T-cell (primary cell): Measurements from ENCODE around the gene GOLGA2. TPM values are rescaled to one million over a fixed set of nuclear protein-coding genes. Genes with fewer than 3 reads are reported as not detected.

ENCODE experiments used
- ATAC-seq, 4 experiments: fragments of 200-7000 bp in 3 of 4; fragments of 150-1000 bp in 1 of 4; cut with Tn5 transposase; replicated peaks in 1 of 4; 1 replicate in 3 of 4; 2 replicates in 1 of 4; pipeline ENCODE4 v1.10.0; 2021; ENCODE audit warnings: moderate library complexity in 3 of 4, mild to moderate bottlenecking in 2 of 4, moderate number of reproducible peaks in 1 of 4
- CTCF ChIA-PET, 2 donors: fragments of 300-600 bp; sonication (Branson Sonifier 250); formaldehyde crosslinking; loops; one replicate each; lab custom pipeline; 2022; ENCODE audit warnings: antibody characterized with exemption in 2 of 2; lab: Charles Lee
- POLR2A ChIA-PET, 2 donors: fragments of 300-600 bp; sonication (Branson Sonifier 250); formaldehyde crosslinking; loops; one replicate each; lab custom pipeline; 2022; ENCODE audit warnings: antibody characterized with exemption in 2 of 2; lab: Charles Lee
- DNase-seq, 35 experiments: peaks; one replicate each; pipeline versions ENCODE4 v3.0.0 to v3.0.0-alpha.2; 2013 to 2023
- H3K27ac ChIP-seq: one replicate; pipeline ENCODE4 v1.5.1; 2013; ENCODE audit warnings: low read length
- H3K27me3 ChIP-seq, 2 experiments: replicated peaks in 1 of 2; 1 replicate in 1 of 2; 2 replicates in 1 of 2; pipeline versions ENCODE4 v1.6.1 to v1.7.0; 2013; ENCODE audit warnings: low read length in 1 of 2, mixed read lengths in 1 of 2; ENCODE audit not compliant: control insufficient read depth in 2 of 2, insufficient read depth in 2 of 2; ENCODE audit errors: extremely low read depth in 1 of 2
- H3K36me3 ChIP-seq, 2 donors: 1 replicate in 1 of 2; 2 replicates in 1 of 2; pipeline versions ENCODE4 v1.6.1 to v1.7.0; 2013; ENCODE audit warnings: low read length in 1 of 2; ENCODE audit not compliant: control insufficient read depth in 2 of 2, insufficient read depth in 1 of 2; ENCODE audit errors: extremely low read depth in 1 of 2
- H3K4me1 ChIP-seq, 2 experiments: 1 replicate in 1 of 2; 2 replicates in 1 of 2; pipeline versions ENCODE4 v1.6.1 to v1.7.0; 2013; ENCODE audit warnings: low read length in 2 of 2, mixed read lengths in 1 of 2; ENCODE audit not compliant: insufficient read depth in 2 of 2, control insufficient read depth in 1 of 2; ENCODE audit errors: extremely low read depth in 1 of 2
- H3K4me3 ChIP-seq, 2 donors: 1 replicate in 1 of 2; 2 replicates in 1 of 2; pipeline versions ENCODE4 v1.5.1 to v1.7.0; 2013; ENCODE audit warnings: mild to moderate bottlenecking in 2 of 2, low read length in 1 of 2, moderate library complexity in 1 of 2; ENCODE audit not compliant: control insufficient read depth in 1 of 2; ENCODE audit errors: extremely low read depth in 1 of 2
- H3K9me3 ChIP-seq: 2 replicates; pipeline ENCODE4 v1.7.0; 2013
- H3K27ac Mint-ChIP-seq, 2 donors: one replicate each; pipeline ENCODE4 v1.8.0; 2020 to 2021; ENCODE audit warnings: mild to moderate bottlenecking in 2 of 2, mixed read lengths in 2 of 2
- H3K27me3 Mint-ChIP-seq, 2 donors: one replicate each; pipeline ENCODE4 v1.8.0; 2021 to 2022; ENCODE audit warnings: mixed read lengths in 2 of 2
- H3K36me3 Mint-ChIP-seq: one replicate; pipeline ENCODE4 v1.8.0; 2021; ENCODE audit warnings: mixed read lengths
- H3K4me1 Mint-ChIP-seq, 3 donors: one replicate each; pipeline ENCODE4 v1.8.0; 2020 to 2022; ENCODE audit warnings: mixed read lengths in 3 of 3, mild to moderate bottlenecking in 1 of 3
- H3K4me3 Mint-ChIP-seq, 3 donors: one replicate each; pipeline ENCODE4 v1.8.0; 2020 to 2022; ENCODE audit warnings: mild to moderate bottlenecking in 3 of 3, mixed read lengths in 3 of 3, moderate library complexity in 3 of 3
- H3K9me3 Mint-ChIP-seq, 3 donors: one replicate each; pipeline ENCODE4 v1.8.0; 2020 to 2022; ENCODE audit warnings: mixed read lengths in 3 of 3
- WGBS: methylation state at CpG from one replicate; pipeline ENCODE4 v1.1.5; 2013; ENCODE audit warnings: missing lambda C conversion rate; ENCODE audit not compliant: insufficient coverage; 5-methylcytosine and 5-hydroxymethylcytosine counted together
- total RNA-seq, 35 experiments: library from RNA in 6 of 35; stranded (reverse) in 6 of 35; fragments of 120-200 nt in 1 of 35; gene quantifications; one replicate each; pipeline versions ENCODE4 v1.2.1 to v1.2.4 and lab custom pipeline; 2013 to 2026

GOLGA2 gene
- total RNA-seq, 5 donors from 2014 or later (not counting 1 experiment from before 2014, with no cell fraction given): 49.6 to 71.3 (median 60.5) TPM

DNA sequence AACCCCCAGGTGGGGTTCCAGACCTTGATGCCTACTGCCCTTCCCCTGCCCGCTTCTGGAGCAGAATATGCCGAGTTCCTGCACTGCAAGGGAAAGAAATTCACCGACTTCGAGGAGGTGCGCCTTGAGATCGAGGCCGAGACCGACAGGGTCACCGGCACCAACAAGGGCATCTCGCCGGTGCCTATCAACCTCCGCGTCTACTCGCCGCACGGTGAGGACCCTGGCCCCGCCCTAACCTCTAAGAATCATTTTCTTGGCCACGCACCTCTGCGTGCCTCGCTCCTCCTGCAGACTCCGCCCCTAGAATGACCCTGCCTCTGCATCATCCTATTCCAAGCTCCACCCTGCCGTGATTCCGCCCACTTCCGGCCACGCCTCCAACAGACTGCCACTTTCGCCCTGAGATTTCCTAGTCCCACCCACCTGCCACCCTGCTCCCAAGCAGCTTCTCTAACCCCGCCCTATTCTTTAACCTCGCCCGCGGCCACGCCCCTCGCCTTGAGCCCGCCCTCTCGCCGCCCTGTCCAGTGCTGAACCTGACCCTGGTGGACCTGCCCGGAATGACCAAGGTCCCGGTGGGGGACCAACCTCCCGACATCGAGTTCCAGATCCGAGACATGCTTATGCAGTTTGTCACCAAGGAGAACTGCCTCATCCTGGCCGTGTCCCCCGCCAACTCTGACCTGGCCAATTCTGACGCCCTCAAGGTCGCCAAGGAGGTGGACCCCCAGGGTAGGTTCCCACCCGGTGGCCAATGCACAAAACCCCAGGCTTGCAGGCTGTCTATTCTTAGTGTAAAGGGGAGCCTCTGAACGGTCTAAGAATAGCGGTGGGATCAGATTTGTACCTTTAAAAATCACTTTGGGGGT lies 57.1 kb downstream of the GOLGA2 start:
- H3K27ac ChIP-seq: no peak overlapping the region

DNA sequence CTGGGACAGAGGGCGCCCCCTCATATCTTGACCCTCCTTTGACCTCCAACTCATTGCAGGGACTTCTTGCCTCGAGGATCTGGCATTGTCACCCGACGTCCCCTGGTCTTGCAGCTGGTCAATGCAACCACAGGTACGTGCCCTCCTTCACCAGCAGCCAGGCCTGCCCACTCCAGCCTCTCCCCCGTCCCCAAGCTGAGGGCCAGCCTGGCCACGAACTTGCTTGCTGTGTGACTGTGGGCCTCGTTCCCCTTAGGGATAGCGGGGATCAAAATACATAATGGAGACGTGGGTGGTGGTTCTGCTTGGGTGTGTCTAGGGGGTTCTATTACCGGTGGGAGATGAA lies 57.7 kb downstream of the GOLGA2 start:
- Histone ChIP-seq H3K27ac (no peak overlapping the region), H3K36me3 (no peaks in the 10 kb centered on the region), H3K4me3 (peak overlapping the region; percentile 41 to 46), H3K27me3 (peaks cover 0 to 23% of the 10 kb centered on the region in 2 experiments), H3K9me3 (no peaks in the 10 kb centered on the region), H3K4me1 (peaks cover 0 to 18% of the 10 kb centered on the region in 2 experiments)
- Mint-ChIP-seq H3K4me1 (peaks cover 13 to 17% (median 14%) of the 10 kb centered on the region in 3 donors), H3K36me3 (no peaks in the 10 kb centered on the region), H3K27me3 (peaks cover 0 to 6% of the 10 kb centered on the region in 2 donors), H3K4me3 (peak overlapping the region; percentile 78 to 83 (median 79)), H3K27ac (peak overlapping the region; percentile 23 to 81), H3K9me3 (no peaks in the 10 kb centered on the region)
- ChIA-PET POLR2A (interaction anchor here in 1 of 2 donors (0.6 kb wide), 1 partner anchor 59 kb away, joined by 3 read pairs; no protein-coding TSS in a partner anchor), CTCF (interaction anchor here in 1 of 2 donors (1.0 kb wide), 1 partner anchor 32 kb away, joined by 5 read pairs; no protein-coding TSS in a partner anchor)
- no peak for DNase-seq
- 93% methylated on average over 3 of the region's 11 CpGs for WGBS
- ATAC-seq: no peak

More for the DNA sequence above, 57.1 kb downstream of the GOLGA2 start:
- no peaks in the 10 kb centered on the region for H3K9me3 Mint-ChIP-seq
- peaks cover 0 to 21% of the 10 kb centered on the region in 2 experiments for H3K27me3 ChIP-seq
- WGBS: 26% methylated on average over 43 of the region's 47 CpGs
- ChIA-PET POLR2A (interaction anchor here in 1 of 2 donors (0.6 kb wide), 1 partner anchor 59 kb away, joined by 3 read pairs; no protein-coding TSS in a partner anchor), CTCF (interaction anchor here in 1 of 2 donors (0.6 to 1.0 kb wide), 2 partner anchors 32 to 143 kb away, joined by 3 to 5 read pairs; no protein-coding TSS in a partner anchor)
- H3K4me1 ChIP-seq: peaks cover 0 to 18% of the 10 kb centered on the region in 2 experiments
- H3K36me3 Mint-ChIP-seq: no peaks in the 10 kb centered on the region
- H3K36me3 ChIP-seq: no peaks in the 10 kb centered on the region
- peaks cover 0 to 4% of the 10 kb centered on the region in 2 donors for H3K27me3 Mint-ChIP-seq
- no peaks in the 10 kb centered on the region for H3K9me3 ChIP-seq
- peak; percentile 94 to 97 (median 96) for ATAC-seq
- peak overlapping the region; percentile 78 to 83 (median 79) for H3K4me3 Mint-ChIP-seq
- peak; percentile 77 to 93 (median 86) for DNase-seq
- H3K4me1 Mint-ChIP-seq: peaks cover 13 to 17% (median 14%) of the 10 kb centered on the region in 3 donors
- peak overlapping the region; percentile 23 to 81 for H3K27ac Mint-ChIP-seq
- H3K4me3 ChIP-seq: peak overlapping the region; percentile 41 to 46

DNA sequence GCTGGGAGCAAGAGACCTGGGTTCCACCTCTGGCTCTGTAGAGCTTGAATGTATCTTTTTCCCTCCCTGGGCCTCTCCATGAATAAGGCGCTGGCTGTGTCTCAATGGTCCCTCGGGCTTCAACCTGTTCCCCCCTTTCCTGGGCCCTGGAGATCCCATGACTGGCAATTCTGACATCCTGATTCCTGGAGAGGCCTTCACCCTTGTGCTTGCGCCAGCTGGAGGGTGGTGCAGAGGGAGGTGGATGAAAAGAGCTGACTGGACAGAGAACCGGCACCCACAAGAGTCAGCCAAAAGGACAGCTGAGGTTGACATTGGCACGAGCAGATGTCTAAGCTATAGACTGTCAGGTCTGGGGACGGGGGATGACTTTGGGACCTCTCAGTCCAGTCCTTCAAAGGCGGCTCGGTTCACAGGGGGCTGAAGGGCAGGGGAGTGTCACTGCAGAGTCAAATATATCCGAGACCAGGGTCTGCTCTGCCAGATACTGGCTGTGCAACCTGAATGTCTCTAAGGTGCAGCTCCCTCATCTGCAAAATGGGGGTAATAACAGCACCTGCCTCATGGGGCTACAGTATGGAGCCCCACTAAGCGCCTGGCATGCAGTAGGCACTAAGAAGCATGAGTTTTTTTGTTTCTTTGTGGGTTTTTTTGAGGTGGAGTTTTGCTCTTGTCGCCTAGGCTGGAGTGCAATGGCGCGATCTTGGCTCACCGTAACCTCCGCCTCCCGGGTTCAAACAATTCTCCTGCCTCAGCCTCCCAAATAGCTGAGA lies 58.8 kb downstream of the GOLGA2 start:
- H3K9me3 ChIP-seq: no peaks in the 10 kb centered on the region
- CTCF ChIA-PET: interaction anchor here in 1 of 2 donors (0.5 kb wide), 1 partner anchor 487 kb away, joined by 10 read pairs; no protein-coding TSS in a partner anchor
- POLR2A ChIA-PET: interaction anchor here in 1 of 2 donors (1.1 kb wide), 1 partner anchor 10 kb away, joined by 3 read pairs; no protein-coding TSS in a partner anchor
- peaks cover 13 to 17% (median 14%) of the 10 kb centered on the region in 3 donors for H3K4me1 Mint-ChIP-seq
- no peaks in the 10 kb centered on the region for H3K36me3 ChIP-seq
- peaks cover 0 to 21% of the 10 kb centered on the region in 2 experiments for H3K27me3 ChIP-seq
- 93% methylated on average over 9 of the region's 16 CpGs for WGBS
- DNase-seq: no peak
- no peaks in the 10 kb centered on the region for H3K36me3 Mint-ChIP-seq
- H3K4me1 ChIP-seq: peaks cover 0 to 18% of the 10 kb centered on the region in 2 experiments
- H3K27me3 Mint-ChIP-seq: peaks cover 0 to 12% of the 10 kb centered on the region in 2 donors
- H3K4me3 Mint-ChIP-seq: peak overlapping the region in 1 of 3 donors; percentile 4
- H3K4me3 ChIP-seq: no peak overlapping the region
- H3K9me3 Mint-ChIP-seq: no peaks in the 10 kb centered on the region
- no peak overlapping the region for H3K27ac Mint-ChIP-seq
- ATAC-seq: no peak
- H3K27ac ChIP-seq: no peak overlapping the region

- 92% methylated on average over 5 of the region's 10 CpGs for WGBS
- POLR2A ChIA-PET: no interaction called here
- CTCF ChIA-PET: interaction anchor here in 1 of 2 donors (0.5 to 1.1 kb wide), 2 partner anchors 9 to 1910 kb away, joined by 3 to 5 read pairs; no protein-coding TSS in a partner anchor
- Mint-ChIP-seq H3K27ac (no peak overlapping the region), H3K4me1 (peaks cover 13 to 14% (median 13%) of the 10 kb centered on the region in 3 donors), H3K27me3 (peaks cover 0 to 22% of the 10 kb centered on the region in 2 donors), H3K4me3 (no peak overlapping the region), H3K36me3 (no peaks in the 10 kb centered on the region), H3K9me3 (no peaks in the 10 kb centered on the region)
- peaks cover 0 to 18% of the 10 kb centered on the region in 2 experiments for H3K4me1 ChIP-seq
- DNase-seq (no peak), ATAC-seq (no peak)
- H3K4me3 ChIP-seq: no peak overlapping the region
- no peaks in the 10 kb centered on the region for H3K9me3 ChIP-seq
- H3K27me3 ChIP-seq: peaks cover 0 to 25% of the 10 kb centered on the region in 2 experiments
- no peak overlapping the region for H3K27ac ChIP-seq
- H3K36me3 ChIP-seq: no peaks in the 10 kb centered on the region
These were observed 60.1 kb downstream of the GOLGA2 start for GRCh38 chr9:128215491-128216409.

GRCh38 chr9:128214571-128215490 lies 61.0 kb downstream of the GOLGA2 start:
- Histone ChIP-seq H3K27ac (no peak overlapping the region), H3K9me3 (no peaks in the 10 kb centered on the region), H3K4me1 (peaks cover 0 to 18% of the 10 kb centered on the region in 2 experiments), H3K27me3 (peaks cover 0 to 25% of the 10 kb centered on the region in 2 experiments), H3K4me3 (no peak overlapping the region), H3K36me3 (no peaks in the 10 kb centered on the region)
- DNase-seq (no peak), ATAC-seq (no peak)
- Mint-ChIP-seq H3K4me3 (no peak overlapping the region), H3K36me3 (no peaks in the 10 kb centered on the region), H3K27ac (no peak overlapping the region), H3K9me3 (no peaks in the 10 kb centered on the region), H3K4me1 (peaks cover 11 to 14% (median 13%) of the 10 kb centered on the region in 3 donors), H3K27me3 (peaks cover 0 to 22% of the 10 kb centered on the region in 2 donors)
- CTCF ChIA-PET: interaction anchor here in 1 of 2 donors (1.1 kb wide), 1 partner anchor 8 kb away, joined by 3 read pairs; no protein-coding TSS in a partner anchor
- POLR2A ChIA-PET: no interaction called here
- WGBS: 86% methylated on average over 21 of the region's 21 CpGs
